RWPE1 (cell line): ENCODE results near the gene ELOB.

ENCODE experiments used
- CTCF ChIA-PET: fragments of 350-600 bp; sonication (Branson Sonifier 250); formaldehyde crosslinking; extraction: SDS; loops from one replicate; lab custom pipeline; 2021; lab: Yijun Ruan, JAX
- POLR2A ChIA-PET: fragments of 400-600 bp; formaldehyde crosslinking; extraction: SDS; loops from one replicate; lab custom pipeline; 2020; ENCODE audit warnings: antibody characterized with exemption; ENCODE audit not compliant: low non-redundant PET; lab: Yijun Ruan, JAX
- DNase-seq: peaks from one replicate; pipeline ENCODE4 v3.0.0; 2012; ENCODE audit warnings: low spot score
- H3K27ac ChIP-seq: fragments of 450-650 bp; 2 replicates; pipeline ENCODE4 v1.5.1; 2017
- CTCF ChIP-seq: fragments of 450-650 bp; conservative IDR thresholded peaks from 2 replicates; pipeline ENCODE4 v1.5.1; 2017; ENCODE audit warnings: low read depth, mild to moderate bottlenecking

ELOB gene

GRCh38 chr16:2745116-2745890, 31.8 kb downstream of the ELOB start:
- CTCF ChIA-PET: interaction anchor here (0.6 kb wide), 1 partner anchor 182 kb away, joined by 3 read pairs; no protein-coding TSS in a partner anchor
- POLR2A ChIA-PET: no interaction called here

GRCh38 chr16:2744711-2745110, 32.4 kb downstream of the ELOB start:
- no peak for TF ChIP-seq CTCF
- ChIA-PET POLR2A (no interaction called here), CTCF (no interaction called here)
- H3K27ac ChIP-seq: no peak overlapping the region
- DNase-seq: no peak

More at GRCh38 chr16:2745116-2745890, 31.8 kb downstream of the ELOB start:
- no peak for DNase-seq
- no peak for TF ChIP-seq CTCF
- H3K27ac ChIP-seq: no peak overlapping the region

GRCh38 chr16:2743007-2743810, 33.9 kb downstream of the ELOB start:
- TF ChIP-seq CTCF: no peak
- ChIA-PET CTCF (no interaction called here), POLR2A (no interaction called here)
- DNase-seq: no peak
- no peak overlapping the region for H3K27ac ChIP-seq

- H3K27ac ChIP-seq: no peak overlapping the region
- POLR2A ChIA-PET: interaction anchor here (0.6 kb wide), 1 partner anchor 1873 kb away, joined by 3 read pairs; no protein-coding TSS in a partner anchor
- CTCF ChIA-PET: no interaction called here
- no peak for DNase-seq
- no peak for TF ChIP-seq CTCF
Measured at GRCh38 chr16:2742323-2743006, 34.6 kb downstream of the ELOB start.

- no peak for DNase-seq
- H3K27ac ChIP-seq: no peak overlapping the region
- ChIA-PET CTCF (interaction anchor here (0.7 kb wide), 1 partner anchor 221 kb away, joined by 3 read pairs; no protein-coding TSS in a partner anchor), POLR2A (interaction anchor here (0.6 kb wide), 1 partner anchor 127 kb away, joined by 8 read pairs; no protein-coding TSS in a partner anchor)
- no peak for TF ChIP-seq CTCF
Measured at GRCh38 chr16:2741168-2741567, 35.9 kb downstream of the ELOB start.

- DNase-seq: no peak
- no peak for TF ChIP-seq CTCF
- POLR2A ChIA-PET: no interaction called here
- CTCF ChIA-PET: interaction anchor here (0.6 to 0.7 kb wide), 2 partner anchors 222 to 750 kb away, joined by 3 read pairs; no protein-coding TSS in a partner anchor
- H3K27ac ChIP-seq: no peak overlapping the region
Measured at GRCh38 chr16:2740476-2740875, 36.6 kb downstream of the ELOB start.
